Putamen (tissue), 1 donor: ENCODE data around the gene CHST8.

ENCODE experiments used
- DNase-seq: peaks from one replicate; pipeline ENCODE4 v3.0.0-alpha.2; 2016; ENCODE audit warnings: low spot score

The CHST8 gene

GRCh38 chr19:33795370-33796163, 173.8 kb downstream of the CHST8 start:
- peak; percentile 64 for DNase-seq

- no peak for DNase-seq
These were observed 174.6 kb downstream of the CHST8 start, which contains the start of gene KCTD15 for GRCh38 chr19:33796164-33796875. Gene KCTD15 (plus strand): TSS chr19:33796870. CDS start chr19:33800455, 3,585 bp downstream.

GRCh38 chr19:33797802-33798671, 176.3 kb downstream of the CHST8 start:
- DNase-seq: no peak

- no peak for DNase-seq
These were observed 176.9 kb downstream of the CHST8 start for GRCh38 chr19:33798681-33799111.

GRCh38 chr19:33799476-33799875, 177.7 kb downstream of the CHST8 start:
- DNase-seq: no peak

GRCh38 chr19:33800012-33800680, 178.4 kb downstream of the CHST8 start:
- no peak for DNase-seq

- DNase-seq: no peak
These were observed 179.7 kb downstream of the CHST8 start for GRCh38 chr19:33801411-33801810.

- DNase-seq: no peak
These were observed 180.2 kb downstream of the CHST8 start for GRCh38 chr19:33802001-33802400.

- no peak for DNase-seq
These were observed 181.0 kb downstream of the CHST8 start for GRCh38 chr19:33802801-33803200.

- no peak for DNase-seq
These were observed 181.6 kb downstream of the CHST8 start for GRCh38 chr19:33803383-33803782.

GRCh38 chr19:33804021-33804799, 182.5 kb downstream of the CHST8 start:
- peak; percentile 54 for DNase-seq

GRCh38 chr19:33805313-33805712, 183.6 kb downstream of the CHST8 start:
- DNase-seq: no peak

- no peak for DNase-seq
These were observed 184.2 kb downstream of the CHST8 start for GRCh38 chr19:33805840-33806433.

GRCh38 chr19:33806434-33806881, 184.7 kb downstream of the CHST8 start:
- DNase-seq: no peak

GRCh38 chr19:33808399-33808798, 186.6 kb downstream of the CHST8 start:
- no peak for DNase-seq

- DNase-seq: no peak
These were observed 188.2 kb downstream of the CHST8 start for GRCh38 chr19:33809960-33810359.

GRCh38 chr19:33810821-33811220, 189.1 kb downstream of the CHST8 start:
- DNase-seq: no peak

- DNase-seq: no peak
These were observed 189.5 kb downstream of the CHST8 start for GRCh38 chr19:33811246-33811645.

- no peak for DNase-seq
These were observed 190.1 kb downstream of the CHST8 start for GRCh38 chr19:33811736-33812387.
